ENCODE measurements around the gene DGLUCY. TPM values are rescaled to one million over a fixed set of nuclear protein-coding genes. Genes with fewer than 3 reads are reported as not detected.

DGLUCY gene
- total and polyA plus RNA-seq, 2 of the 8 experiments (the other 6 are each of a cell fraction or from before 2014, with no cell fraction given) = 24.9 to 31.8 TPM

DNA sequence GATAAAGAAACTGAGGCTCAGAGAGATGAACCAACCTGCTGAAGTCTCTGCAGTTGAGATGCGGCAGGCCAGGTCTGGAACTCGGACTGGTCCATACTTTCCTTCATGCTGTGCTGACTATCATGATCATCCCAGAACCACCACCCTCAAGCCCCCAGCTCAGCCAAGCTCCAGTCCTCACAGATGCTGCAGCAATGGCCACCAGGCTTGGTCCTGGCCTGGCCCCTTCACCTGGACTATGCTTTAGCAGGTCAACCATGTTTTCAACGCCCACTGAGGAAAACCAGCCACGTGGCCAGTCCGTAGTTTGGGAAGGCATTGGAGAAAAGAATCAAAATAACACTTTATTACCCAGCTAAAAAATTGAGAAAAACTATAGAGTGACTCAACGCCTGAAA, 129.2 kb downstream of the DGLUCY start:
- POLR2A ChIA-PET (ENCODE audit: partially characterized antibody) = interaction anchor here (0.9 to 2.4 kb wide), 2 partner anchors 9 to 14 kb away, joined by 4 to 14 read pairs; no protein-coding TSS in a partner anchor
- Histone ChIP-seq H2AFZ (ENCODE audit: low read length) (no peak overlapping the region), H3K18ac (ENCODE audit: extremely low read depth, low read length) (no peak overlapping the region), H3K4me1 (replicated peaks in 1 of 4; ENCODE audit: control insufficient read depth in 3 of 4, insufficient read depth in 4 of 4, low read length in 3 of 4) (no peaks in the 10 kb centered on the region; a peak in 3 of 7 replicates), H4K8ac (ENCODE audit: extremely low read depth, insufficient read depth, low read length) (no peak overlapping the region), H2BK15ac (ENCODE audit: low read length) (no peak overlapping the region), H3K9ac (replicated peaks in 1 of 4; ENCODE audit: extremely low read depth in 1 of 4, low read depth in 3 of 4, low read length in 3 of 4) (no peak overlapping the region), H3K14ac (ENCODE audit: insufficient read length) (no peak overlapping the region), H3K79me2 (ENCODE audit: control insufficient read depth in 1 of 2, insufficient read depth in 2 of 2, low read length in 2 of 2) (no peaks in the 10 kb centered on the region), H2BK5ac (ENCODE audit: low read depth, low read length) (no peak overlapping the region), H3K27ac (ENCODE audit: low read depth, low read length) (no peak overlapping the region), H3K23me2 (ENCODE audit: low read depth, low read length) (peaks cover 2% of the 10 kb centered on the region; the same call in 1 of the 2 replicates), H3K4me2 (ENCODE audit: insufficient read depth in 1 of 2, low read depth in 2 of 2, low read length in 2 of 2) (no peak overlapping the region), H3K4ac (replicated peaks; ENCODE audit: insufficient read length, low read depth, low read length) (no peak overlapping the region), H3K4me3 (ENCODE audit: extremely low read depth in 1 of 4, insufficient read depth in 2 of 4, low read depth in 3 of 4, low read length in 4 of 4) (no peak overlapping the region), H2AK5ac (ENCODE audit: low read depth, low read length) (no peak overlapping the region), H4K20me1 (replicated peaks in 1 of 2; ENCODE audit: control insufficient read depth in 1 of 2, insufficient read depth in 2 of 2, low read length in 2 of 2) (no peaks in the 10 kb centered on the region), H4K91ac (replicated peaks; ENCODE audit: insufficient read length, low read length) (no peak overlapping the region), H3K9me3 (ENCODE audit: insufficient read depth in 2 of 2, low read depth in 1 of 2, low read length in 1 of 2) (no peaks in the 10 kb centered on the region), H2BK120ac (replicated peaks; ENCODE audit: low read depth, low read length) (no peak overlapping the region), H2BK12ac (ENCODE audit: low read depth, low read length) (no peak overlapping the region), H4K5ac (ENCODE audit: insufficient read length, low read depth, low read length) (no peak overlapping the region), H3K56ac (replicated peaks; ENCODE audit: insufficient read length, low read depth, low read length) (no peak overlapping the region), H3K79me1 (ENCODE audit: low read depth, low read length) (no peaks in the 10 kb centered on the region), H3K27me3 (replicated peaks in 1 of 4; ENCODE audit: control insufficient read depth in 3 of 4, extremely low read depth in 1 of 4, insufficient read depth in 3 of 4, low read length in 3 of 4) (peaks cover 0 to 2% (median 0%) of the 10 kb centered on the region in 4 experiments; a peak in 1 of 7 replicates), H3K23ac (ENCODE audit: insufficient read length) (no peak overlapping the region), H3K36me3 (ENCODE audit: control insufficient read depth in 2 of 4, insufficient read depth in 4 of 4, low read length in 3 of 4) (no peaks in the 10 kb centered on the region), H2BK20ac (ENCODE audit: low read length) (no peak overlapping the region)
- WGBS, 2 experiments (ENCODE audit: extremely low coverage in 1 of 2, insufficient coverage in 1 of 2, insufficient read length in 1 of 2, insufficient replicate concordance in 2 of 2, low coverage in 1 of 2, low lambda C conversion rate in 2 of 2, missing lambda C conversion rate in 1 of 2) = 85% methylated on average over 6 of the region's 6 CpGs; no CpG with 5 or more reads in 1 of the 2 experiments
- FAIRE-seq (no peak), DNase-seq (ENCODE audit: low read depth in 1 of 2, low spot score in 2 of 2) (no peak)
- CTCF ChIA-PET (ENCODE audit: partially characterized antibody) = interaction anchor here (1.0 to 4.5 kb wide), 6 partner anchors 10 to 340 kb away, joined by 3 to 16 read pairs (median 6); no protein-coding TSS in a partner anchor
- TF ChIP-seq ATF2 (IDR thresholded peaks at IDR 0.05; ENCODE audit: low read length) (no peak), HDAC6 (IDR thresholded peaks at IDR 0.05; ENCODE audit: low read depth, low read length) (no peak), TAF1 (IDR thresholded peaks at IDR 0.05; ENCODE audit: low read depth, low read length) (no peak), KDM5A (IDR thresholded peaks at IDR 0.05; ENCODE audit: low read length) (no peak), JUND (IDR thresholded peaks at IDR 0.05; ENCODE audit: low read length) (no peak), USF2 (IDR thresholded peaks at IDR 0.05; ENCODE audit: low read length) (no peak), SP4 (IDR thresholded peaks at IDR 0.05; ENCODE audit: low read length) (no peak)
